ENCODE data around the gene GPC3.

Gene GPC3

DNA sequence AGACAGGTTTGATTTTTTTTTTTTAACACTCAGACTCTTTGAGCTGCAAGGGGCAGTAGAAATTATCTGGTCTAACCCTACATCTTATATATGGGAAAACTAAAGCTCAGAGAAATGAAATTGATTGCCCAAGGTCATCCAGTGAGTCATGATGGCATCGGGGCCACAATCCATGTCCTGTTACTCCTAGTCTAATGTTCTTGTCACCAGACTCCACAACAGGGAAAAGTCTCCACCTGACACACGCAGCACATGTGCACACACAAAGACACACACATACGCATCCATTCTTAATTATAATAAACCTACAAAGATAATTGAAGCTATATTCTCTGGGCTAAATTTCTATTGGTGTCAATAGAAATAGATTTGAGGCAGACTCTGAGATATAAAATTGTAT, 48.4 kb downstream of the GPC3 start:
- no peak for DNase-seq (ENCODE audit: low read depth, low spot score)
- no peak overlapping the region for H3K27ac ChIP-seq

DNA sequence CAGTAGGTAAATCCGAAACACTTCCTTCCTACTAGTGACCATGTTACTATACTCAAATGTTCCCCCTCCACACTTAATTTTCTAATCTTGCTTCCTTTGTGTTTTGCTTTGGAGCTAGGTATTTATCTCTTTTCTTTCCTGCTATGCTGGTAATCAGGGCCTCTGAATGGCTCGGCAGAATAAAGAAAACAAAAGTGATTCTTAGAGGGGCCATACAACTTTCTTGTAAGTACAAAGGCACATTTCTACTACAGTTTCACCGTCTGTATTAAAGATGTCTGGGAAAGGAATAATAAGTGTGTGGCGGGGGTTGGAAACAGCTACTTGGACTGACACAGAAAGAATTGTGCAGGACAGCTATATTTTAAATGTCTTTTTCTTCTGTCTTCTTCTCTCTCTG, 50.3 kb downstream of the GPC3 start:
- no peak overlapping the region for H3K27ac ChIP-seq
- DNase-seq (ENCODE audit: low read depth, low spot score): no peak

DNA sequence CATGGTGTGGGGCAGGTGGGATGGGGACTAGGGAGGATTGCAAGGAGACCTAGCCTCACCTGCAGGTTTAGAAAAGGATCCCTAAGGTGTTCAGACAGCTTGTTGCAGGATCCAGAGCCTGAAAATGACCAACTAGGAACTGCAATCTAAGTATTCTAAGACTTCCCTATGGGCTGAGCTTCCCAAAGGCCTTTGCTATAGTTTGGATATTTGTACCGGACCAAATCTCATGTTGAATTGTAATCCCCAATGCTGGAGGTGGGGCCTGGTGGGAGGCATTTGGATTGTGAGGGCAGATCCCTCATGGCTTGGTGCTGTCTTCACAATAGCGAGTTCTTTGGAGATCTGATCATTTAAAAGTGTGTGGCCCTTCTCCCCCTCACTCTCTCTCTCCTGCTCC, 52.1 kb downstream of the GPC3 start:
- no peak overlapping the region for H3K27ac ChIP-seq
- no peak for DNase-seq (ENCODE audit: low read depth, low spot score)

DNA sequence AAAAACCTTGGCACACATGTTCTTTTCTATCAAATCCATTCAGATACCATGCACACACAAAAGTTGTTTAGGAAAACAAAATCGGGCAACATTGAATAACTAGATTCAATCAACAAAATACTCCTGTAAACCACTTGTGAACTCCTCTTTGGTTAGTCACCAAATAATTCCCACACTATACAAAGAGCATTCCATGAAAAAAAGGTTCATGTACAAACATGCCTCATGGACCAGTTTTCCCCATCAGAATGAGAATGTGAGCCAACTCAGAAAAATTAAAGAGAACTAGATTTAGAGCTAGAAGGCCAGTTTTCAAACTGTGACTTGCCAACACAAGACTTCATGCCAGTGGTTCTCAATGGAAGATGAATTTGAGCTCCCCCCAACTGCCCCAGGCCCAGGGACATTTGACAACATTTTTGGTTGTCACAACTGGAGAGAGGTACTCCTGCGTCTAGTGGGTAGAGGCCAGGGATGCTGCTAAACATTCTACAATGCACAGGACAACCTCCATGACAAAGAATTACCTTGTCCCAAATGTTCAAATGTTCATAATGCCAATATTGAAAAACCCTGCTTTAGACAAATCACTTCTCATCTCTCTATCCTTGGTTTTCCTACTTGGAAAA, 55.4 kb downstream of the GPC3 start:
- no peak overlapping the region for H3K27ac ChIP-seq
- DNase-seq (ENCODE audit: low read depth, low spot score): no peak

DNA sequence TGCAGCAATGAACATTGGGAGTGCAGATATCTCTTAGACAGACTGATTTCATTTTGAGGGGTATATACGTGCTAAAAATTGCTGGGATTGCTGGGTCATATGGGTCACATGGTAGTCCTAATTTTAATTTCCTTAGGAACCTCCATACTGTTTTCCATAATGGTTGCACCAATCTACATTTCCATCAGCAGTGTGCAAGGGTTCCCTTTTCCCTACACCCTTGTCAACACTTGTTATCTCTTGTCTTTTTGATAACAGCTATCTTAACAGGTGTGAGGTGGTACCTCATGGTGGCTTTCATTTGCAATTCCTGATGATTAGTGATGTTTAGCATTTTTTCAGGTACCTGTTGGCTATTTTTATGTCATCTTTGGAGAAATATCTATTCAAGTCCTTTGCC, 57.0 kb downstream of the GPC3 start:
- DNase-seq (ENCODE audit: low read depth, low spot score): no peak
- H3K27ac ChIP-seq: no peak overlapping the region

DNA sequence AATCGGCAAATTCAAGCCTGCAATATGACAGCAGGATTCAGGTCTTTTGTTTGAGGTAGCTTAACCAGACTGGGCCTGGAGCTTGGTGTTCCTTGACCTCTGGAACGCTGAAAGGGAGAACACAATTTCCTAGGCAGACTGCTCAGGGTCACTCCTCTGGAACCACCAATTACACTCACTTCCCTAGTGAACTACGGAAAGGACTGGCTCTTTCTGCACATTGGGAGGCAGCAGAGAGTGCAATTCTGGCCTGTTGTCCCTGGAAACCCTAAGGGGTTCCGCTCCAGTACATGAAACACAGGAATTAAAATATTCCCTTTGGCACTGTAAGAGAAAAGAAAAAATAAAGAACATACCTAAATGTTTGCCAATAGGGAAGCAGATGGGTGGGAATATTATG, 58.6 kb downstream of the GPC3 start:
- no peak for DNase-seq (ENCODE audit: low read depth, low spot score)
- no peak overlapping the region for H3K27ac ChIP-seq

DNA sequence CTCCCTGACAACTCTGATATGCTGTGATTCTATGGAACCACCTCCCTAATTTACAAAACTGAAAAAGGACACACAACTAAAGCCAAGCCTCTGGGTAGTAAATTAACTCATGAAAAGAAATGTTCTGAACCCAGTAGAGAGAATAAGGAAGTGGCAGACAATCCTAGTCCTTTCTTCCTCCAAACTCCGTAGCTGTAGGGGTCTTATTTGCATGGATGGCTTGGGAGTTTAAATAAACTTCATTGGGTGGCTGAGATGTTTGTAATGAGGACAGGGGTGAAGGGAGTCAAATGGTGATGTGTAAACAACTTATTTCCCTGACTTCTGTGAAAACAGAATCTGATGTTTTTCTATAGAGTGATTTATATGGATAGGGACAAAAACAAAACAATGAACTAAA, 59.3 kb downstream of the GPC3 start:
- H3K27ac ChIP-seq: no peak overlapping the region
- no peak for DNase-seq (ENCODE audit: low read depth, low spot score)

DNA sequence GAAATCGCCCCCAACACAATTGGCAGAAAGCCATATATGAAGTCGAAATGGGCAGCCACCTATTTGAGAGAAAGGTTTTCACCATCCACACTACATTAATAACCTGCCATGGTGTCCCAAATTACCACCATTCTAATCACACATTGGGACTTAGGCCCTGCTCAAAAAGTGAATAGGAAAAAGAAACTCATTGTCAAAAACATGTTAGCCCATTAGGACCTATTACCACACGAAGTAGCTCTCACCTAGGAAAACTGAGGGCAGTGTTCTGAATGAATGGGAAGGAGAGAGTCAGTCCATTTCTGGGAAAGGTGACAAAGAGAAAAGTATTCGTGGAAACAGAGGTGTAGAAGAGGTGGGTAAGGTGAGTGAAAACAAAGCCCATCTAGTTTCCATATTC, 60.8 kb downstream of the GPC3 start:
- no peak overlapping the region for H3K27ac ChIP-seq
- no peak for DNase-seq (ENCODE audit: low read depth, low spot score)

DNA sequence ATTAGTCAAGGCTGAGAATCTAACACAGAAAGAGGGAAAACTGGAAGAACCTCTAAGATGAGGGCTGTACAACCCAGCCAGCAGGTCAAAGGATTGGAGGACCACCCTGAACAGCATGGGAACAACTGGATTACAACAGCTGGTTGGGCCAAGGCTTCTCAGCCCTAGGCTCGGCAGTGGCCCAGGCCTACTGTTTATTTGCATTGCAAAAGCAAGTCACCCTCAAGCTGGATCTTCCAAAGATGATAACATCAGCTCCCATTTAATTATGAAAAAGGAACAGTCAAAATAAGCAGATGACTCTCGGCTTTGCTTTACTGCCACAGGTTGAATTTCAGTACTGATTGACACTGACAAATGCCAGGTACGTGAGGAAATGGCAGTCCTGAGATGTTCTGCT, 61.8 kb downstream of the GPC3 start:
- DNase-seq (ENCODE audit: low read depth, low spot score): no peak
- no peak overlapping the region for H3K27ac ChIP-seq

DNA sequence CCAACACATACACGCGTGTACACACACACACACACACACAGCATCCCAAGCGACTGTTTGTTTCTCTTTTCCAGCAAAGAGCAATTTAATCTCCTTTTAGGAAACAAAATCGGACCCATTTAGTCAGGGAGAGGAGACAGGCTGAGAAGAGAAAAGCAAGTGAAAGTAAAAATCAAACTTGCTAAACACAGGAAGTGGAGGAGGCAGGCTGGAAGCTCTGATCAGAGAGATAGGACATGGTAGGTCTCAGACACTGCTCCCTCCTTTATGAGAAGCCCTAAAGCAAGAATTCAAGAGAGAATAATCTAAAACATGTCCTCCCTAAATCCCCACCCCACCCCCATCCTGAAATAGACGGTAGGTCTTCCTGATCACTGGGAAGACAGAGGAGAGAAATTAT, 62.3 kb downstream of the GPC3 start:
- DNase-seq (ENCODE audit: low read depth, low spot score): no peak
- no peak overlapping the region for H3K27ac ChIP-seq

DNA sequence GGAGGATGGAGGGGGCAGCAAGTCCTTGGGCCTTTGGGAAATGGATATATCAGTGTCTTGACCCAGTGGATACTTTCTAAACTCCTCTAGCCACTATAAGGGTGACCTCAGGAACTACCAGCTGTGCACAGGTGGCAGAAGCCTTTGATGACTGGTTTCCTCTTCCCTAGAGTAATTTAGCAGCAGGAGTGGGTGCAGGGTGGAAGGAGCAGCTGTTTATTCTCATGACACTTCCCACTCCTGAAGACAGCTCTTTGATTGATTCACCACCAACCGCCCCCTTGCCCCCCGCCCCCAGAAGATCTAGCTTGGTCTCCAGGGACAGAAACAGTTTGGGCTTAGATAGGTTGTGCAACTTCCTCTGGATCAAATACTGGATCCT, 63.0 kb downstream of the GPC3 start:
- no peak overlapping the region for H3K27ac ChIP-seq
- DNase-seq (ENCODE audit: low read depth, low spot score): no peak

DNA sequence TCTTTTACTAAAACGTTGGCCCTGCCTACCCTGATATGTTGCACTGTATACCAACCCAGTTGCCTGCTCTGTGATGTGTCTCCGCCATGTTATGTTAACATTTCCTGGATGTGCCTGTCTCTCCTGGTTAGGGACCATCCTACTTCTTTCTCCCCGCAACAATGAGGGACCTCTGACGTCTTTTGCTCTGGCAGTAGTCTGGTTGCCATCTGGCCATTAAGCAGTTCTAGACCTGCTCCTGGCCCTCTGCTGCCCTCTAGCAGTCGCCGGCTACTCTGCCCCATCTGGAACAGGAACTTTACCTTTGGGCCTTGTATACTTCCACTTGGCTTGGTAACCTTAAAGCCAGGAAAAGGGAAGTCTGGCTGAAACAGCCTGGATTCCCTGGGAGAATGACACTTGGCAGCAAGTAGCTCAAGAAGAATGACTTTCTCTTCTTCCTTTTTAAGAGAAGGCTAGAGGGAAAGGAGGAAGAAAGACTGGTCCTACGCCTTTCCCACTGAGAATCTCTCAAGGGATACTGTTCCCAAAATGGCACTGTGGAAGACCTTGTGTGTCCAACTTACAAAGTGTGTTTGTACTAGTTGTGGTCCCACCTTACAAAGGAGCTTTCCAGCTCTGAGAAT, 63.5 kb downstream of the GPC3 start:
- H3K27ac ChIP-seq: no peak overlapping the region
- DNase-seq (ENCODE audit: low read depth, low spot score): no peak

DNA sequence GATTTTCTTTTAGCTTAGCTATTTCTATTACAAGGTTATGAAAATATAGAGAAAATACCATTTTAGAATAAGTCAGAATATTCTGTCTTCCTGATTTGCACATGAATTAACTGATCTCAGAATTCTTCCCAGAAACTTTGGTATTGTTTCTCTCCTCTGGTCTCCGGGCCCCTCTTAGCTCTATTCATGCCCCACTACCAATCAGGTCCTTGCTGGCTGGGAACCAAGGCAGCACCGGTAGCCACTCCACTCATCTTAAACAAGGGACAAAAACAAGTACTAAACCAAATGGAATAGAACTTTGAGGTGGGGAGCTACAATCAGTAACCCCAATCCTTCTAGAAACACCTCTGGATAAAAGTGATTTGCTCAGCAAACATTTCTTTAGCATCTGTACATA, 64.3 kb downstream of the GPC3 start:
- DNase-seq (ENCODE audit: low read depth, low spot score): no peak
- H3K27ac ChIP-seq: no peak overlapping the region

DNA sequence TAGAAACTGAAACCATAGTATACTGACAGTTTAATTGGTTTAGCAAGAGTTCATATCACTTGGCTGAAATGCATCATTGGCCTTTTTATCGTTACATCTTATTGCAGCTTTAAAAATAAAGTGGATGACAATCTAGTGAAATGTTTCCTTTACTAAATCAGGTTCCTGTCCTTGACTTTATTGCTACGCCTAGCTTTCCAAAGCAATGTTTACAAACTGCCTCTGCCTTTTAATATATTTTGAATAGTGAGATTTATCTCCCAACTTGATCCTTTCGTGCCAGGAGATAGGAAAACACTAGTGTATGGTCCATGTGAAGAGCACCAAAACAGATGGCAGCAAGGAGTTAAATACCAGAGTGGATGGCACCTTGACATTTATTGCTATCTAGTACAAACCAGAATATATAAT, 67.0 kb downstream of the GPC3 start:
- H3K27ac ChIP-seq: no peak overlapping the region
- DNase-seq (ENCODE audit: low read depth, low spot score): no peak

DNA sequence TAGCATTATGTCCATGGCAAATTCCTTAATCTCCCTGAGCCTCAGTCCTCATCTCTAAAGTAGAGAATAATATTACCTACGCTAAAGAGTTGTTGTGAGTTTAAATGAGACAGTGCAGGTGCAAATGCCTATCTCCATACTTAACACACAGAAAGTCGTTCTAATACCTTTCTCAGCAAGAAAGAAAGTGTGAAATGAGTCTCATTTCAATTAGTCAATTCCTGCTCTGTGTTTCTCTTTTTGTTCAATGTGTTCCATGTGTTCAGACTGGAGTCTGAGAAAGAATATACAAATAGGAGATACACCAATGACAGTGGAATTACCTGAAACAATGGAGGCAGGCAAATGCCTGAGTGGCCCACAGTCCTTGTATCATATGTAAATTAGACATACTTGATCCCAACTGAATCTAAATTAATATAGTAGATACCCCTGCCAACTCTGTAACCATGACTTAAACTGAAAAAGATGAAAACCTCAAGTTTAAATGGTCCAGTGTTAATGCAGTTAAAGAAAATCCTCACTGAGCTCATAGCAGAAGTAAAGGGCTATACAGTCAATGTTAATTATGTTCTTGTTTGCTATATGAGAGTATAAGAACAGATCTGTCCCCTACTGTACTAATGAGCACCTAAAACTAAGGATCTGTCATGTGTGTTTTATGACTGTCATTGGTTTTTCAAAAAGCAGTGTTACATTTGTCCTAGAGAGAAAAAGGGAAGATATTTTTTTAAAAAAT, 68.2 kb downstream of the GPC3 start:
- no peak for DNase-seq (ENCODE audit: low read depth, low spot score)

DNA sequence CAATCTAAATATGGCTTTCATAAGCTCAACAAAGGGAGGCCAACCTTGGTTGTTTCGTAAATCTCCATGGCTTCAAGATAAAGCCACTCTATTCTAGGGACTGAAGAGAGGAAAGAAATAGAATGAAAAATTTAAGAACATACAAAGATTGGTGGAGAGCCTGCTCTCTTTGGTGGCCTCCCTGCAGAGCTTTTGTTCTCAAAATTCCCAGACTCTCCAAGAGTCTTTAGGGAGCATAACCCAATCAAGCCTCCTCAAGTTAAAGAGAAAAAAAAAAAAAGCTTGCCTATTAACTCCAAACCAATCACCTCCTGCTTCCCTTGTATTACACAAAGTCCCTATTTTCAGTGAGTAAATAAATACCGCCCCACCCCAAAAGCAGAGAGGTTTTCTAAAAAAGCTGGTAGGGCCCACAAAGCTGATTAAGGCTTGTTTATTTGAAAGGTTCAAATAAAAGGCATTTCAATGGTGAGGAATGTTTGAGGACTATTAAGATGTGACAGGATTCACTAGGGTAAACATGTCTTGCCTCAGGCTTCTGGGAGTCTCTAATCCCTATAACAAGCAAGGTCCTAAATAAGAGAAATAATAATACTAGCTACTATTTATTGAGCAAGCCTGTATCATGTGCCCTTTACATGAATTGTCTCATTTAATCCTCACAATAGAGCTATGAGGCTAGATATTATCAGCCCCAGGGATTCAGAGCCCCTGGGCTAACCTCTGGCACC, 71.6 kb downstream of the GPC3 start:
- no peak for DNase-seq (ENCODE audit: low read depth, low spot score)
- H3K27ac ChIP-seq: no peak overlapping the region

More for the DNA sequence above, 68.2 kb downstream of the GPC3 start:
- no peak overlapping the region for H3K27ac ChIP-seq

DNA sequence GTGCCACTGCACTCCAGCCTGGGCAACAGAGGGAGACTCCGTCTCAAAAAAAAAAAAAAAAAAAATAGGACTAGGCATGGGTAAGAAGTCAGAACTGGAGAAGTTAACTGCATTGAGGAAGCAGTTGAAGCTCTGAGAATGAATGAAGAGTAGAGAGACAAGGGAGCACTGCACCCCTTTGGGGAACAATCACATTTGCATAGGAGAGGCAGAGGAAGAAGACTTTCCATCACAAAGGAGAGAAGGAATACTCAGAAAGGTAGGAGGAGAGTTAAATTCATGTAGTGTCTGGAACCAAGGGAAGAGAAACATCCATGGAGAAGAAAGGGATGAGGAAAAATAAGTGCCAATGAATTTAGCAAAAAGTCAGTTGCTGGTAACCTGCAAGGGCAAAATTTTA, 72.4 kb downstream of the GPC3 start:
- H3K27ac ChIP-seq: no peak overlapping the region
- DNase-seq (ENCODE audit: low read depth, low spot score): no peak

DNA sequence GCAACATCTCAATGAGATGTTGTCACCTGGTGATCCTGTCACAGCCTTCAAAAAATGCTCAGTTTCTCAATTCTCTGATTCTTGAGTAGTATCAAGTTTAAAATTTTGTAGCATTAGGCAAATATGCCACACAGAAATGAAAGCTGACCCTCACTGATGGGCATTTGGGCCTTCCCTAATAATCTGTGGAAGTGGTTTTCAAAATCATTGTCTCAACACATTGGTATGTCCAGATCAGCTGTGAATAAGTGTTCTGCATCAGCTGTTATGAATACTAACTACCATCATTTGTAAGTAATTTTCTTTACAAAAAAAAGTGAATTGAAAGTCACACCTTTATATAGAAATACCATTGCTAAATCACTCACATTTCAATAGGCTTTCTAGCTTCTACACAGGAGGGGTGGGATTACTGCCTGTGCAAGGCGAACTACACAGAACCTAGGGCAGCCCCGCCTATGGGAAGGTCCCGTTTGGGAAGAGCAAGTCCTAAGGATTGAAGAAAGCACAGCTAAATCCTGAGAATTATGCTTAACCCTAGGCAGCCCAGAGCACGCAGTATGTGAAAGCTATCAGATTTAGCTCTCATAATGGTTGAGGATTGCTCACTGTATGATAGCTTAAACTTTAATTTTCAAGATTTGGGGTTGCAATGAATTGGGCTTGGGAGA, 73.4 kb downstream of the GPC3 start:
- DNase-seq (ENCODE audit: low read depth, low spot score): no peak
- H3K27ac ChIP-seq: no peak overlapping the region

DNA sequence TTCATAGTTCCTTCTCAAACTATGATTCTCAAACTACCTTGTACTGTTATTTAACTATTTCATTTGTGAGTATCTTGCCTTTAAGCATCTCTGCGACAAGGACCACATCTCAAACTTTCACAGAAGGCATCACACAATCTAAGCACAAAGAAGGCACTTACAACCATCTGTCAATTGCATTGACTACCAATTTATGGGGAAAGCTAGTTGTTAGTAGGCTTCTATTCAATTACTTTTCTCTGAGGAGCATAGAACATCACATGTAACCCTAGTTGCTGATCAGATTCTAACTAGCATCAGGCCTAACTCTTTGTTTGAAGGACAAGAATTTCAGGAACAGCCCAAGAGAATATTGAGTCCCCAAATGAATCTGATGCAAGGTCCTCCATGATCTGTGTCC, 74.9 kb downstream of the GPC3 start:
- no peak overlapping the region for H3K27ac ChIP-seq
- no peak for DNase-seq (ENCODE audit: low read depth, low spot score)

DNA sequence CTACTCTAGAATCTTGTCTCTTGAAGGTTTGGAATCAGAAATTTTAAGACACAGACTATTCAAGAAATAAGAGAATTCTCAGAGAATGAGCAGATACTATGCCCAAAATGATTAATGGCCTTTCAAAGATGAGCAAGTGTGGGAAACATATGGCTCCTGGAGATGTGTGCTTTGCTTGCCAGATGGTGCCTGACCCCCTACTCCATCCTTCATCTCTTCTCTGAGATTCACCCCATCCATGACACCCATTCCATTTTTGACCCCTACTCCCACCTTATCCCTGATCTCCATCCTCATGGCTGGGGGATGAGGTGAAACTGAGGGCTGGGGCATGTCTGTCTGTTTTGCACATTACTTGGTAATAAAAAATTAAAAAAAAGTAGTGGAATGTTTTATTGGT, 75.5 kb downstream of the GPC3 start:
- H3K27ac ChIP-seq: no peak overlapping the region
- DNase-seq (ENCODE audit: low read depth, low spot score): no peak

All from epithelial cell of prostate (primary cell).